Measurements from ENCODE around the gene CTSH.
"Not testable (repeated sequence)": the region's sequence is repeated elsewhere in the genome, so short reads cannot be mapped to it uniquely, and the experiment has no call there.

The CTSH gene

GRCh38 chr15:78889000-78889399 lies 55.8 kb downstream of the CTSH start:
- no peak for DNase-seq (ENCODE audit: low read depth, low spot score)

- no peak for DNase-seq (ENCODE audit: low read depth, low spot score)
Measured at GRCh38 chr15:78881681-78882080, 63.2 kb downstream of the CTSH start.

- no peak for DNase-seq (ENCODE audit: low read depth, low spot score)
Measured at GRCh38 chr15:78880813-78881212, 64.0 kb downstream of the CTSH start.

- no peak for DNase-seq (ENCODE audit: low read depth, low spot score)
Measured at GRCh38 chr15:78880242-78880533, 64.7 kb downstream of the CTSH start.

- DNase-seq (ENCODE audit: low read depth, low spot score), result no peak
Measured at GRCh38 chr15:78879517-78880241, 65.2 kb downstream of the CTSH start.

GRCh38 chr15:78878356-78878755 lies 66.5 kb downstream of the CTSH start:
- DNase-seq (ENCODE audit: low read depth, low spot score), result no peak

GRCh38 chr15:78876954-78877353 lies 67.9 kb downstream of the CTSH start:
- not testable (repeated sequence) for DNase-seq (ENCODE audit: low read depth, low spot score)

- DNase-seq (ENCODE audit: low read depth, low spot score), result no peak
Measured at GRCh38 chr15:78875107-78875914, 69.5 kb downstream of the CTSH start.

GRCh38 chr15:78873793-78874765 lies 70.8 kb downstream of the CTSH start:
- DNase-seq (ENCODE audit: low read depth, low spot score), result no peak

- peak; percentile 80 for DNase-seq (ENCODE audit: low read depth, low spot score)
Measured at GRCh38 chr15:78872972-78873792, 71.7 kb downstream of the CTSH start.

- peak; percentile 87 for DNase-seq (ENCODE audit: low read depth, low spot score)
Measured at GRCh38 chr15:78872155-78872971, 72.5 kb downstream of the CTSH start, which contains the start of gene MORF4L1. MORF4L1 (plus strand) TSS chr15:78872890; CDS start chr15:78873018, 128 bp downstream.

GRCh38 chr15:78871483-78872127 lies 73.2 kb downstream of the CTSH start:
- DNase-seq (ENCODE audit: low read depth, low spot score), result not testable (repeated sequence)
